Measurements from ENCODE around the gene MAN1A2. TPM values are rescaled to one million over a fixed set of nuclear protein-coding genes. Genes with fewer than 3 reads are reported as not detected.
A peak's percentile ranks its signal among the peaks of the same experiment; 100 is the strongest.

MAN1A2 gene
- total and polyA plus RNA-seq, 10 of the 15 experiments (the other 5 are each of a cell fraction or from before 2014, with no cell fraction given), result 2.8 to 23.6 (median 16.0) TPM

DNA sequence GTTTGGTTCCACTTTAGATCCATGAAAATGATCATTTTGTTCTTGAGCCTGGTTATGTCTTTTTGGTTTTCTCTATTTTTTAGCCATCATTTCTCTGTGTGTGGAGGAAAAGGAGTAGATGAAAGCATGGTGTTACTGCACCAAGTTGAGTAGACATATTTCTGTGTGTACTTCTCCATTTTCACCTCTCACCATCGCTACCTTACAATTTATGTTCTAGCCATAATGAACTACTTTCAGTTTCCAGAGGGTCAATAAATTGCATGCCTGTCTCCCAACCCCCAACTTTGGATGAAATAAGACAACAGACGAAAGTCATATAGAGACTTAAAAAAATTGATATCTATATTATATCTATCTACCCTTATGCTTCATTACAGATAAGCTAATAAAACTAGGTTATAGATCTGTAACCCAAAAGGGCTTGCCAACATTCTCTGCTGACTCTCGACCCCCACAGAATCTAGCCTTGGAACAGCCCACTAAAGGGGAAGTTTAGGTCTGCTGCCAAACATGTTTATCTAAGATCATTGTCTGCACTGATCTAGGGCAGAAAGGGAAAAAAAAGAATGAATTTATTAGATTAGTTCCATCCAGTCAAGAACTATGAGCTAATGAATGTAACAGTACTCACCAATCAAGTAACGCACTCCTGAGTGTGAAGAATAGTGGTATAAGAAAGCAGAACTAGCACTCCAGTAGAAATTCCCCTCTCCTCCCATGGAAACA lies 7.5 kb upstream of the MAN1A2 start:
- no peaks in the 10 kb centered on the region for H3K9me3 ChIP-seq (replicated peaks; ENCODE audit: control insufficient read depth, insufficient read depth, low read length)
- H4K20me1 ChIP-seq (ENCODE audit: control insufficient read depth, insufficient read depth), result no peaks in the 10 kb centered on the region
- H3K27me3 ChIP-seq (replicated peaks in 1 of 2; ENCODE audit: control insufficient read depth in 2 of 2, insufficient read depth in 2 of 2, low read length in 1 of 2), result no peaks in the 10 kb centered on the region
- H3K4me2 ChIP-seq (ENCODE audit: control insufficient read depth, insufficient read depth), result no peak overlapping the region; the same call in 1 of the 2 replicates
- ChIA-PET RAD21 (ENCODE audit: unreplicated experiment) (interaction anchor here (2.1 kb wide), 1 partner anchor 17 kb away, joined by 5 read pairs; no protein-coding TSS in a partner anchor), POLR2A (interaction anchor here (0.7 to 1.0 kb wide), 2 partner anchors 10 to 191 kb away, joined by 3 read pairs; no protein-coding TSS in a partner anchor), SMC1A (ENCODE audit: uncharacterized antibody, unreplicated experiment) (interaction anchor here (0.6 to 1.6 kb wide), 5 partner anchors 9 to 53 kb away, joined by 3 to 7 read pairs (median 5); no protein-coding TSS in a partner anchor), CTCF (interaction anchor here (0.6 to 2.6 kb wide), 4 partner anchors 9 to 377 kb away, joined by 3 to 15 read pairs (median 4); no protein-coding TSS in a partner anchor)
- in situ Hi-C loops (cut with MboI) (no loop called here), intact Hi-C loops (cut with micrococcal nuclease; ENCODE audit: unreplicated experiment) (loop anchor here (10.0 kb wide), 1 partner anchor 295 kb away; the partner anchor contains the start of gene TTF2)
- 64% methylated on average over 4 of the region's 4 CpGs for WGBS (ENCODE audit: insufficient coverage, insufficient replicate concordance, low lambda C conversion rate, missing lambda C conversion rate)
- ATAC-seq, result peak; percentile 19; the same call in 2 of the 3 replicates
- H3K27ac ChIP-seq (ENCODE audit: control insufficient read depth, insufficient read depth), result no peak overlapping the region
- BruUV-seq (replicated peaks), result no TSS peak
- no peaks in the 10 kb centered on the region for H3K79me2 ChIP-seq (ENCODE audit: control insufficient read depth, insufficient read depth, low read length)
- no peak overlapping the region for H3K9ac ChIP-seq (ENCODE audit: control insufficient read depth, insufficient read depth, low read length)
- TF ChIP-seq, protein P1, sequence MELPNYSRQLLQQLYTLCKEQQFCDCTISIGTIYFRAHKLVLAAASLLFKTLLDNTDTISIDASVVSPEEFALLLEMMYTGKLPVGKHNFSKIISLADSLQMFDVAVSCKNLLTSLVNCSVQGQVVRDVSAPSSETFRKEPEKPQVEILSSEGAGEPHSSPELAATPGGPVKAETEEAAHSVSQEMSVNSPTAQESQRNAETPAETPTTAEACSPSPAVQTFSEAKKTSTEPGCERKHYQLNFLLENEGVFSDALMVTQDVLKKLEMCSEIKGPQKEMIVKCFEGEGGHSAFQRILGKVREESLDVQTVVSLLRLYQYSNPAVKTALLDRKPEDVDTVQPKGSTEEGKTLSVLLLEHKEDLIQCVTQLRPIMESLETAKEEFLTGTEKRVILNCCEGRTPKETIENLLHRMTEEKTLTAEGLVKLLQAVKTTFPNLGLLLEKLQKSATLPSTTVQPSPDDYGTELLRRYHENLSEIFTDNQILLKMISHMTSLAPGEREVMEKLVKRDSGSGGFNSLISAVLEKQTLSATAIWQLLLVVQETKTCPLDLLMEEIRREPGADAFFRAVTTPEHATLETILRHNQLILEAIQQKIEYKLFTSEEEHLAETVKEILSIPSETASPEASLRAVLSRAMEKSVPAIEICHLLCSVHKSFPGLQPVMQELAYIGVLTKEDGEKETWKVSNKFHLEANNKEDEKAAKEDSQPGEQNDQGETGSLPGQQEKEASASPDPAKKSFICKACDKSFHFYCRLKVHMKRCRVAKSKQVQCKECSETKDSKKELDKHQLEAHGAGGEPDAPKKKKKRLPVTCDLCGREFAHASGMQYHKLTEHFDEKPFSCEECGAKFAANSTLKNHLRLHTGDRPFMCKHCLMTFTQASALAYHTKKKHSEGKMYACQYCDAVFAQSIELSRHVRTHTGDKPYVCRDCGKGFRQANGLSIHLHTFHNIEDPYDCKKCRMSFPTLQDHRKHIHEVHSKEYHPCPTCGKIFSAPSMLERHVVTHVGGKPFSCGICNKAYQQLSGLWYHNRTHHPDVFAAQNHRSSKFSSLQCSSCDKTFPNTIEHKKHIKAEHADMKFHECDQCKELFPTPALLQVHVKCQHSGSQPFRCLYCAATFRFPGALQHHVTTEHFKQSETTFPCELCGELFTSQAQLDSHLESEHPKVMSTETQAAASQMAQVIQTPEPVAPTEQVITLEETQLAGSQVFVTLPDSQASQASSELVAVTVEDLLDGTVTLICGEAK (IDR thresholded peaks at IDR 0.05; ENCODE audit: borderline replicate concordance), result no peak
- TF ChIP-seq NBN (IDR thresholded peaks at IDR 0.05) (no peak), SPI1 (IDR thresholded peaks at IDR 0.05; ENCODE audit: borderline replicate concordance, insufficient read depth, low read depth, low read length) (peak; percentile 40; the same call in 1 of the 2 replicates), RAD21 (IDR thresholded peaks at IDR 0.05; ENCODE audit: insufficient read depth, low read depth, low read length) (no peak), NFYB (IDR thresholded peaks at IDR 0.05; ENCODE audit: insufficient read depth, low read depth, low read length) (no peak), ATF7 (IDR thresholded peaks at IDR 0.05; ENCODE audit: low read depth) (peak; percentile 22; the same call in 1 of the 2 replicates), RELB (IDR thresholded peaks at IDR 0.05; ENCODE audit: low read depth) (peak; percentile 30; the same call in 1 of the 2 replicates), IKZF2 (IDR thresholded peaks at IDR 0.05) (peak in 1 of 2 experiments; percentile 48; a peak in 2 of 4 replicates)
- H3K36me3 ChIP-seq (ENCODE audit: control insufficient read depth in 2 of 2, insufficient read depth in 2 of 2, low read length in 1 of 2), result no peaks in the 10 kb centered on the region
- no peak for DNase-seq (ENCODE audit: low read depth, low spot score)
- peaks cover 15% of the 10 kb centered on the region for H3K4me1 ChIP-seq (ENCODE audit: control insufficient read depth, insufficient read depth, low read length)
- H2AFZ ChIP-seq (ENCODE audit: control insufficient read depth, low read depth, low read length), result no peak overlapping the region
- H3K4me3 ChIP-seq, result no peak overlapping the region
- FAIRE-seq, result no peak
